ENCODE measurements around the gene NUP62.

Gene NUP62

DNA sequence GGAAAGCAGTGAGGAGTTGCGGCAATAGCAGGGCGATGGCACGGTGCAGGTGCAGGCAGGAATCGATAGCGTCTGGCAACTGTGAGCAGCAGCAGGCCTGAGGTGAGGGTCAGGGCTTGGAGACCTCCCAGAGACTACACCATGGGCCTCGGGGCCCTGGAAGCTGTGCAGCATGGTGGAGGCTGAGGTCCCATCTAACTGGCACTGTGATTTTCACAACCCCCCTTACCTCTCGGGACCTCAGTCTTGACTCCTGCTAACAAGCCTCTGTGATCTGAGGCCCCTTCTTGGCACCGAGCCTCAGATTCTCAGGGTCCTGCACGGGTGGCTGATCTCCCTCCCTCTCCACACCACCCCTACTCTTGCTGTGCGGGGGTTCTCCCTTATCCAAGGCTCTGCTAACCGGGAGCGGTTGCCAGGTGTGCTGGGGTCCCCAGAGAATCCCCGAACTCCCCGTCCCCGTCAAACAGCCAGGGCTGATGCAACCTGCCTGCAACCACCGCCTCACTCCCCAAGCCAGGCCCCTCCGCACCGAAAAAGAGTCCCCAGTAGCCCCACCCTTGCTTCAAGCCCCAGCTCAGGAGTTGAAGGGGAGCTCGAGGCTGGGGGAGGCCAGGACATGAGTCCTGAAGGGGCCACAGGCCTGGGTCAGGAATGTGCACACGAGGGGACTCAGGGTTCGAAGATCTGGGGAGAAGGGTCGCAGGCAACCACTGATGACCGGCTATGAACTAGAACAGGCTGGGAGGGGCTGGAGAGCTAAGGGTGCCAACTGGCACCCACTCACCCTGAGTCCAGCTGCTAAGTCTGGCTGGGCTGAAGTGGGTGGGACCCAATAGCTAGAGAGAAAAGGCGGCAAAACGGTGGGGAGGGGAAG lies 5.1 kb downstream of the NUP62 start:
- no peak for DNase-seq

DNA sequence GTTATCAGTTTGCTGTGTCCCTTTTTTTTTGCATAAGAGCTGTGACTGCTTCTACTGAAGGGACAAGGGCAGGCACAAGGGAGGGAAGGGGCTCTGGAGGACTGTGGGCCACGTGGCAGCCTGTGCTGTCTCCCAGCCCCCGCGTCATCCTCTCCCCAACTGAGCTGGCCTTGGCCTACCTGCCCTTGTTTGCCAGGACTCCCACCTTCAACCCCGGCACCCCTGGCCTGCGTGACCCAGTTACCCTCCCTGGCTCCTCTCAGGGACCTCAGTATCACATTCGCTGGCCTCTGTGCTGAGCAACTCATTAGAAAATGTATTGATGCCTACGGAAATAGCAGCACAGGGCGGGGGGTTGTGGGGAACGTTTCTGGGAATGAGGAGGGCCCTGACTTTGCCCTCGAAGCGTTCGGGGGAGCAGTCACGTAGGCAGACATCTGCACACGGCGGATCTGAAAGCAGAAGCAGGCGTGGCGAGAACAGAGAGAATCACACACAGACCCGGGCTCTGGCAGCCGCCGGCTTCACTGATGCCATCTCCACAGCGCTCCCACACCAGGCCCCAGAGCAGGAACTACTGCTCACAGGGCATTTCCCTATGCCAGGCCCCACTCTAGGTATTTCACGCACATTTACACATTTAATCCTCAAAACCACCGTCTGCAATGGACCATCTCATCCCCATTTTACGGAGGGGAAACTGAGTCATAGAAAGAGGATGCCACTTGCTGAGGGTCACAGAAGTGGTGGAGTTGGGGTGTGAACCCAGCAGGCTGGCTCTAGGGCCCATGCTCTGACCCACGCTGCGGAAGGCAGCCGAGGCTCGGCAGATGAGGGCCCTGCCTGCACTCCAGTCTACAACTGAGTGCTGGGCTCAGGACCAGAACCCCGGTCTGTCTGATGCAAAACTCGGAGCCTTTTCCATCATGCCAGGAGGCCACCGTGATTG lies 6.0 kb downstream of the NUP62 start:
- DNase-seq = no peak

DNA sequence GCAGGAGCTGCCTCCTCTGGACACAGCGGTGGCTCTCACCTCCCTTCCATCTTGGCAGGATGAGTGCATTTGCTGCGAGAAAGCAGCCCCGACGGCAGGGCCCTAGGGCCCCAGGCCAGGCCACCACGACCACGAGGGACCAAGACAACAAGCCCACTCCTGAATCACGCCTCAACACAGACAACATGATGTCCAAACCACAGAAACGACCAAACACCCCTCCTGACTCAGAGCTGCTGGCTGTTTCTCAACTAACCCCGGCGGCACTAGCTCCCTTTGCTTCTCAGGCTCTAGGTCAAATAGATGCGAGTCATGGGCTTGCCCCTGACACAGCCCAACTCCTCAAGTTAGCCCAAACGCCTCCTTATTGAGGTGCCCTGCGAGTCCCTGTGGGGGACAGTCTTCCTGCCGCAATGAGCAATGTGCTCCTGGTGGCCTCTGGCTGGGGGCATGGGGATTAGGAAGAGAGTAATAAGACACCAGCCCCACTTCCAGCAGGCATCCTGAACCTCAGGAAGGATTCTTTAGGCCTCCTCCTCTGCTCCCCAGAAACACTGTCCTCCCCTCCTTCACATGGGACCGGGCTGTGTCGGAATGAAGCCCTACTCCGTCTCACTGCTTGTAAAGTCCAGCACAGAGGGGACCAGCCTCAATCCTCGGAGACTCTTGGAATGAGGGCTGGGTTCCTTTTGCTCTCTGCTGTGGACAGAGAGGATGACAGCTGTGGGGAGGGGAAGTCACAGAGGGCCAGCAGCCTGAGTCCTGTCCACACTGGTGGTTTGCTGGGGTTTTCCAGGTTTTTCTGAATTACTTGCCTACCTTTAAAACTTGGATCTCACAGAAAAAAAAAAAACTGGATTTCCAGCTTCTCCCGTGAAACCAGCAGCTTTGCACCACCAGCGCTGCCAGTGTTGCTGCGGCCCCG lies 7.2 kb downstream of the NUP62 start:
- no peak for DNase-seq

DNA sequence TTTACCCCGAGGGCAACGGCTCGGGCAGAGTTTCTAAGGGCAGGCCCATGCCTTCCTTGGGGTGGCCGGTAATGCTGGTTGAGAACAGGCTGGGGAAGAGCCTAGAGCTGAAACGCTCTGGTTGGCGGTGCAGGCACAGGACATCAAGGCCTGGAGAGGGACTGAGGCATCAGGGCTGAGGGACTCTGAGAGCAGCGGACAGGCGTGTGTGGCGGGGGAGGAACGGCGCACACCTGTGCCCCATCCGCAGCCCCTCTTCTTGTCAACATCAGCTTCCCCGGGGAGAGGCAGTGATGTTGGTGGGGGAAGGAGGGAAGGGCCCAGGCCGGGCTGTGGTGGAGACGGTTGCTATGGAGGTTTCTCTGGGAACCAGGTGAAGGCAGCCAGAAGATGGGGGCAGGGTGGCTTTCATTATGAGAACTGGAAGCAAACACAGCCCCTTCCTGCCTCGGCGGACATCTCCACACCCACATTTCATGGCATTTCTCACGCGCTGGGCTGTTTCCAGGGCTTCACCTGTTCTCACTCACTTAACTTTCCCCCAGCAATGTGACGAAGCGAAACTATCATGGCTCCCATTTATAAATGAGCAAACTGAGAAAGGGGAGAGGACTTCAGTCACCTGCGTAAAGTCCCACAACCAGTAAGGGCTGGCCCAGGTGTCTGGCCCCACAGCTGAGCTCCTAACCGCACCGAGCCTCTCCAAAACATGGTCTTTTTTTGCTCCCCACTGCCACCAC lies 8.5 kb downstream of the NUP62 start:
- no peak for DNase-seq

DNA sequence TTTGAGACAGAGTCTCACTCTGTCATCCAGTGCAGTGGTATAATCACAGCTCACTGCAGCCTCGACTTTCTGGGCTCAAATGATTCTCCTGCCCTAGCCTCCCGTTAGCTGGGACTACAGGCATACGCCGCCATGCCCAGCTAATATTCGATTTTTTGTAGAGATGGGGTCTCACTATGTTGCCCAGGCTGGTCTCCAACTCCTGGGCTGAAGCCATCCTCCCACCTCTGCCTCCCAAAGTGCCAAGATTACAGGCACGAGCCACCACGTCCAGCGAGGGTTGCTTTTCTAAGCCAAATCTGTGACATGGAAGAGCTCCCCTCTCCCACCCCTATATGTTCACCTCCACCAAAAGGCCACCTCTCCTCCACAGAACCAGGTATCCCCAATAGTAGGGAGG lies 11.2 kb downstream of the NUP62 start:
- no peak for DNase-seq

DNA sequence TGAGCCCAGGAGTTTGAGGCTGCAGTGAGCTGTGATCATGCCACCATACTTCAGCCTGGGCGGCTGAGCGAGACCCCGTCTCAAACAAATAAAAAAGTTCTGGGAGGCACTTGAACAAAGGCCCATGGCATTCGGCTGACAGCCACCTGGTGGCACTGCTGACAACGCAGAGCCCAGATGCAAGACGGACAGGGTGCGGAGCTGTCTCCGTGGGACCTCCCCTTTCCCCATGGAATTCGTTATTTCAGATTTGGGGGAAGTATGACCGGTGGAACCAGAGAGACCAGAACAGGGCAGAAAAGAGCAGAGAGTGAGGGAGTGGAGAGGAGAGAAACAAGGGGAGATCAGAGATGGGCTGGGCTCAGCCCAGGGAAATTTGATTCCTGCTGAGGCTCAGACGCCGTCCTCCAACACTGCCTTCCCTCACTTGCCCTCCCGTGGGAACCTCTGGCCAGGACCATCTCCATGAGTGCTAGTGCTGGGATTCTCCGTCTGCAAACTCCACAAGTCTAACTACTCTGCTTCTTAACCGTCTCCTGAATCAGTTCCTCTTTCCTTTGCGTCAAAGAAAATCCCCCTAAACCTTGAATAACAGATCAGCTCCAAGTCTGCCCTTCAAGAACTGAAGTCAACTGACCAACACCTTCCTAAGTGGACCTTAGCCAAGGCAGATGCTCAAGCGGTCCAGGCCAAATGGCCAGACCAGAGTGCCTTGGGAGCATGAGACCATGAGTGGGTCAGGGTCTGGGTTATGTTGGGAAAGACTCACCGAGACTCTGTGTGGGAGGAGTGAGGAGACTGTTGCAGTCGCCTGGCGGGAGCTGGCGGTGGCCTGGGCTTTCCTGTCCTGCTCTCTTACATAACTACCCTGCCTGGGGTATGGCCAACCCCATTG lies 12.2 kb downstream of the NUP62 start:
- DNase-seq = no peak

DNA sequence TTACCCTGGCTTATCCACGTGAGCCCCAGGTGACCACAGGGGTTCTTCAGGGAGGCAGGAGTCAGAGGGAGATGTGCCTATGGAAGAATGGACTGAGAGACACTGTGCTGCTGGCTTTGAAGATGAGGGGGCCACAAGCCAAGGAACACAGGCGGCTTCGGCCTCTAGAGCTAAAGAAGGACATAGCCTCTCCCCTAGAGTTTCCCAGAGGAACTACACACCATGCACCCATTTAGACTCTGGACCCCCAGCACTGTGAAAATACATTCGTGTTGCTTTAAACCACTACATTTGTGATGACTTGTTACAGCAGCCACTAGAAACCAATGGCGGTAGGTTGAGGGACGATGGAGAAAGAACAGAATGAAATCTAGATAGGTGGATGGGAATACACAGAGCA lies 14.0 kb downstream of the NUP62 start:
- DNase-seq = no peak

DNA sequence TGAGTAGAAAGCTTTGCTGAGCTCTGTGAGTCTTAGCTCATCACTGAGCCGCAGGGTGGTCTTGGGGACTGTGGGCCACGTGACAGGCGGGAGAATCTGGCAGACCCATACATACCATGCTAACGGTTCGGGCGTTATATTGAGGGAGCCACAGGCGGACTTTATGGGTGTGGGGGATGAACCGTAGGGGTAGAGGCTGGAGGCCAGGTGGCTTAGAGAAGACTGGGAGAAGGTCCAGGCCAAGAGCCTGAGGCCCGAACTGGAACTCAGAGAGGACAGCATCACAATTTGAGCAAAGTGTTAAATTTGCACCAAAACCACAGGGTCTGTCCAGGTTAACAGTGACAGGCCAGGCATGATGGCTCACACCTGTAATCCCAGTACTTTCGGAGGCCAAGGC lies 15.6 kb downstream of the NUP62 start:
- no peak for DNase-seq

DNA sequence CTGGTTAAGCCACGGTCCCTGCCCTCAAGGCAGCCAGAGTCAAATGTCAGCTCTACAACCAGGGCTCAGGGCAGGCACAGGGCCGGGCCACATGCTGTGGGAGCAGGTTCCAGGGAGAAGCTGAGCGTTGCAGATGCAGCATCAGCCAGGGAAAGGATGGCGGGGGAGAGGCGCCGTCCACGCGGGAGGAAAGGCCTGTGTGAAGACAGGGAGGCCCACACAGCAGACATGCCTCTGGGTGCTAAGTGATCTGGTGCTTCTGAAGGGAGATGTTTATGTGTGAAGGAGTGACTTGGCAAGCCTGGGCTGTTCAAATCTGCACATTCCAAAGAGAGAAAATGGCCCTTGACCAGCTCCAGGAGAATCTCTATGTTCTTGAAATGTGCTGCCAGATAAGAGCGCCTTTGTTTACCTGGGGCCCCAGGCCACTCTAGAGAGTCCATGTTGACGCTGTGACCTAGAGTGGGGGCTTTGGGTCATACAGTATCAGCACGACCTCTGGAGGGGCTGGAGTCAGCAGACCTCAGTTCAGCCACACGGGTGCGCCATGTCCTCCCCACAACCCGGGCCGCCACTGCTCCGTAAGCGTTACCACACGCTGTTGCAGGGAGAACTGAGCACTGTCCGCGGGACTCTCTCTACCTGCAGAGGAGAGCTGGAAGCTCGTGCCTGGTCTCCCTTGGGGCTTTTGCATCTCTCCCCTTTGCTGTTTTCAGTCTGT lies 16.2 kb downstream of the NUP62 start:
- no peak for DNase-seq

DNA sequence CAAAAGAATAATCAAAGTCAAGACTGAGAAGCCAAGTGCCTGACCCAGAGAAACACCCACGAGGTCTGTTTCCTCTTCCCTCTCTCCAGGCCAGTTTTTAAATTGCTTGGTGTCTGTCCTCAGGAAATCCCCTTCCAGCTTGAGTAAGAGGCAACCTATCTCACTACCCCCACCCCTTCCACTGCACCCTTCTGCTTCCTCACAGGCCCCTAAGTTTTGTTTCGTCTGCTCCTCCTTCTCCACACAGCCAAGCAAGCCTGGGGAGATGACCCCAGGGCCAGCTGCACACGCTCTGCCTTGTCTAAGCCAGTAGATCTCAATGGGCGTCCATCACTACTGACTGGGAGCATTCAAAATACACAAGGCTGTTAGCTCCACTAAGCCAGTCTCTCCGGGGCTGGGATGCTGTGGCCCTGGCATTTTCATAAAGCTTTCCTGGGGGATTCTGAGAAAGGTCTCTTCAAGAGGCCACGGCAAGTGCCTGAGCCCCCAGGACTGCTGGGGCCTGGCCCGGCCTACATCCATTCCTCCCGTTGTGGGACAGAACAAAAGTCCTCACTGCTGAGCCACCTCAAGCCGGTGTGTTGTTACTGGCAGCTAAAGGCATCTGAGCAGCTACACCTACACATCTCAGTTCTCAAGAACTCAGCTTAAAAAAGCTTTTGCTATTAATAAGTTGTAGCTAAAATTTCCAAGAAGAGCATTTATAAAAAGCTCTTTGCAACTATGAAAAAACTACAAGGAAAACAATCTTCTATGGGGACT lies 17.7 kb downstream of the NUP62 start:
- no peak for DNase-seq

DNA sequence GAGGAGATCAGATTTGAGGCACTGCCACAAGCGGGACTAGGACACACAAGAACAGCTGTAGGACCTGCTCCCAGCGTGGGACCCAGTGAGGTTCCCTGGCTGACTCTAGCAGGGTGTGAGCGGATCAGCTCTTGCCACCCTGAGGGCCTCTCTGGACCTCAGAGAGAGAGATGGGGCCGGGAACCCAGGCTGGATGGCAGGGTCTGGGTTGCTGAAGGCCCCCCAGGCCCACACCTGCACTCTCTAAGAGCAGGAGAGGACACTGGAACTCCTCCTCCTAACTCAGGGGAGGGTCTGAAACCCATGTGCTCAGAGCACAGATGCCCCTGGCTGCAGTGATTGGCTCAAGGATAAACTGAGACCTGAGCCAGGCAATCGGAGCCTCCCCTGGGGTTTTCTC lies 19.1 kb downstream of the NUP62 start:
- DNase-seq = no peak

DNA sequence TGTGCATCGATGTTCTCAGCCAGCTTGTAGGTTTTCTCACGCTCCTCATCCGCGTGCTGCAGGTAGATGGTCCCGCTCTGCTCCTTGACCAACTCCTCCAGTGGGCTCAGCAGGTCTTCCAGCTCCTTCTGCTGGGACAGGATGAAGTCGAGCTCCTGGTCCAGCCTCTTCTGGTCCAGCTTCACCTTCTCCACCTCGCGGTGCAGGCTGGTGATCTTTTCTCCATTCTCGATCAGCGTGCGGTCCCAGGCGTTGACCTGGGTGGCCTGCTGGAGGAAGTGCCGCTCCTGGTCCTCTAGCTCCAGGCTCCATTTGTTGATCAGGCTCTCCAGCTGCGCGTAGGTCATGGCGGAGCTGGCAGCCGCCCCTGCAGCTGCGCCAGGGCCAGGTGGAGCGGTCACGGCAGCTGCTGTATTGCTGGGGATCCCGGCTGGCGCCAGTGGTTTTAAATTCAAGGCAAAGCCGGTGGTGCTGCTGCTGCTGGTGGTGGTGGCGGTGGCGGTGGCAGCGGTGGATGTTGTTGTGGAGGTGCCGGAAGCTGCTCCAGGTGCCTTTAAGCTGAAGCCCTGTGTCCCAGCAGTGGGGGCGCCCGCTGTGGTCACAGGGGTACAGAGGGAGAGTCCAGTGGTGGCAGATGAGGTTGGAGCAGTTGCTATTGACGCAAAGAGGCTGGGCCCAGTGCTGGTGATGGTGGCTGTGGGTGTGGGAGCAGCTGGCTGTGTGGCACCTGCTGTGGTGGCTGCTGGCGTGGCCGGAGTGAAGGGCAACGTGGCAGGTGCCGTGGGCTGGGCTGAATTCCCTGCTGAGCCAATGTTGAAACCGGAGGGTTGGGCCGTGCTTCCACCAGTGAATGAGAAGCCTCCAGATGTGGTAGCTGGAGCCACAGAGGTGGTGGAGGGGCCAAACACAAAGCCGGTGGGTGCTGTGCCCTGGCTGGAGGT lies 20.6 kb downstream of the NUP62 start:
- DNase-seq = no peak

DNA sequence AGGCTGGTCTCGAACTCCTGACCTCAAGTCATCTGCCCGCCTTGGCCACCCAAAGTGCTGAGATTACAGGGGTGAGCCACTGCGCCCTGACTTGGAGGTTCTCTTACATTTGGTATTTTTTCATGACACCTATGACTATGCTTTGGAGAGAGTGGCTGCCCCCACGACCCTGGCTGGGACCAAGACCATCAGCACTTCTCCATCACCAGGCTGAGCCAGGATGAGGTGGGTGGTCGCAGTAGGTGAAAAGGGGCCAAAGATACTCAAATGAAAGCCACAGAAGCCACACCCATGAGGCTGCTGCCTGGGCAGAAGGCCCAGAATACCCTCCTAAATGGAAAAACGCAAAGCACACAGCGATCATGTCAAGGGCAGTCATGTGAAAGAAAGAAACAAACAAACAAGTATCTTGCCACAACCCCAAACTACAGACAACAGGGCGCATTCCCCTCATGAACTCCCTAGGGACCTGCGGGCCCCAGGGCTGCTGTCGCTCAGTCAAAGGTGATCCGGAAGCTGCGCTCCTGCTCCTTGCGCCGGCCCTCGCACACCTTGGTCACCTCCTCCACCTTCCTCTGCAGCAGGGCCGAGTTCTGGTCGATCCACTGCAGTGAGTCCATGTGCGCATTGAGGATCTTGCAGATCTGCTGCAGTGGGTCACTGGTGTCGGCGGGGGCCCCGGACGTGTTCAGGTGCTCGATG lies 21.4 kb downstream of the NUP62 start:
- no peak for DNase-seq

DNA sequence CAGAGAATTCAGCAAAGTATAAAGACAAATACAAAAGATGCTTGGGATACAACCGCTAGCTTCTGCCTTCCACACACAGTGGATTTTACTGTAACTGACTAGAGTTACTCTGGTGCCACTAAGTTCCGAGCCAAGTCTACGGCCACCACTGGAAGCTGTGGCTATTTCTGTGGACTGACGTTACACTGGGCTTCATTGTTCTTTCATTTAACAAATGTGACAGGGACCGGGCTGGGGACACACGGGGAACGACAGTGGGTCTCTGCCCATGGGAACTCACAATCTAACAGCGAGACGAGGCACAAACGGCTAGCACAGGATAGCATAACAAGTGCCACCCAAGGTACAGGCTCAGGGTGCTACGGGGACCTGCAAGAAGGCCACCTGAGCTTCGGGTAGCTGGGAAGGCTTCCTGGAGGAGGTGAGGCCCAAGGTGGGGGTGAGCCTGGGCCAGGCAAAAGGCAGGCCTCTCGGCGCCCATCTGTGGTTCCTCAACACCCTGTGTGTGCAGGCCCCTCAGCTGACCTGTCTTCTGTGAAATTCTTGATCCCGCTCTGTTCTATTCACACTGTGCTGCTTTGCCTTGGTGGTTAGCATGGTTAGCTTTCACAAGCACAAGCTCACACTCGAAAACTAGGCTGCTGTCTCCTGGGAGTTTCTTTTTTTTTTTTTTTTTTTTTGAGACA lies 22.3 kb downstream of the NUP62 start:
- DNase-seq = no peak

DNA sequence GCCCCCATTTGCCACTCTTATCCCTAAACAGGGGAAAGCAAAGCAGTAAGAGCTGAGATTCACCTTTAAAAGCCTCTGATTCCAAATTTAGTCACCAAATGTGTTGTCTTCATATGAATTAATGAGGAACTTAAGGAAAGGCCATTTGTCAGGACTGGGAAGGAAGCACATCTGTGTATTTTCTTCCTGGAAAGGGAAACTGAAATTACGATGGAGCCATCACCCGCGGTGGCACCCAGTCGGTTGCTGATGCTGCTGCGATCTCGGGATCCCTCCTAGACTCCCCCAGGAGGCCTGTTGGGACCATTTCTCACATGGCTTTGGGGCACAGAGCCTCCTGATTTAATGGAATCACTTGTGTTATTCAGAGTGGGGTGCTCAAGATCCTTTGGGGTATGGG lies 25.2 kb downstream of the NUP62 start:
- DNase-seq = no peak

DNA sequence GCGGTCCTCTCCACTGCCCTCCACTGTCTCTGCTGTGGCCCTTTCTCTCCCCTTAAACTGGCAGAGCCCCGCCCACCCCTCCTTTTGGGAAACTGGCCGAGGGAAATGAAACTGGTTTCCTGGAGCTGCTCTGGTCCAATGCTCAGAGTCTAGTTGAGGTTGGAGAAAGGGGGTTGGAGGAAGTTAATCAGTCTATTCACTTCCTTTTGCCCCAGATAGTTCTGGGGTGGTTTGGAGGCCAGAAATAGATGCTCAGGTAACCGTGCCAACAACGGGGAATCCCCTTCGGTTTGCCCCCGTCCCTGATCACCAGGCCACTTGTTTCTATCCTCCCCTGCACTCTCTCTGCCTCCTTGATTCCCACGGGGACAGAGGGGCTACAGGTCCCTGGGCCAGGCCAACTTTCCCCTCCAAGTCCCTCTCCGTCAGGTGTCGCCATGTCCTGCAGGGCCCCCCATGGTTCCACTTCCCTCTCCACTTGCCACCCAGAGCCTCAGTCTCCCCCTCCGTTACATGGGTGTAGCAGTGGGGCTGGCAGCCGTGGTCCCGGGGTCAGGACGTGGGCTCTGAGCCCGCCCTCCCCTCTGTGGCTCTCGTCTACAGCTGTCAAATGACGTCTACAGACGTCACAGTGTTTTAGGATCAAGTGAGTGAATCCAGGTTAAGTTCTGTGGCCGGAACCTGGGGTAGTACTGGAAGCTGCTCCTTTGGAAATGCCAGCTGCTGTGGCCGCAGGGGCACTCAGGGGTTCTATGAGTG lies 32.3 kb downstream of the NUP62 start, which contains the start of gene IL4I1:
IL4I1 (minus strand) TSS at position 25 of the 759 bp plus-strand sequence. CDS start 727 bp downstream, outside the sequence.
- DNase-seq = peak; percentile 65

Measured in T-helper 9 cell (primary cell).